Gastrocnemius medialis (tissue), 4 donors: ENCODE results near the gene UBA6. TPM values are rescaled to one million over a fixed set of nuclear protein-coding genes. Genes with fewer than 3 reads are reported as not detected.

Experiments
- ATAC-seq, 2 donors: fragments of 150-250 bp; one replicate each; pipeline ENCODE4 v1.9.1; 2016
- DNase-seq, 2 donors: peaks; one replicate each; pipeline ENCODE4 v3.0.0-alpha.2; 2019
- H3K27ac ChIP-seq, 4 donors: fragments of 200-600 bp; sonication (generic); 1 replicate in 1 of 4; 2 replicates in 3 of 4; pipeline ENCODE4 v1.5.1; 2016 to 2018; ENCODE audit warnings: mild to moderate bottlenecking in 2 of 4, moderate library complexity in 1 of 4
- H3K27me3 ChIP-seq, 3 donors: fragments of 200-600 bp; sonication (generic) in 2 of 3; 1 replicate in 1 of 3; 2 replicates in 2 of 3; pipeline versions ENCODE4 v1.5.1 to v1.6.0; 2016 to 2019; ENCODE audit warnings: mild to moderate bottlenecking in 1 of 3, moderate library complexity in 1 of 3
- H3K36me3 ChIP-seq, 2 donors: fragments of 200-600 bp; sonication (generic) in 1 of 2; one replicate each; pipeline ENCODE4 v1.5.1; 2017 to 2018
- H3K4me1 ChIP-seq, 2 donors: fragments of 200-600 bp; sonication (generic) in 1 of 2; one replicate each; pipeline ENCODE4 v1.5.1; 2016 to 2017; ENCODE audit warnings: mild to moderate bottlenecking in 2 of 2
- H3K4me3 ChIP-seq, 4 donors: fragments of 200-600 bp; sonication (generic) in 3 of 4; 1 replicate in 1 of 4; 2 replicates in 3 of 4; pipeline ENCODE4 v1.5.1; 2016 to 2019; ENCODE audit warnings: mild to moderate bottlenecking in 2 of 4
- H3K9me3 ChIP-seq, 3 donors: fragments of 200-600 bp; sonication (generic) in 2 of 3; 1 replicate in 1 of 3; 2 replicates in 2 of 3; pipeline ENCODE4 v1.5.1; 2016 to 2019
- POLR2A ChIP-seq, 2 donors: fragments of 450-650 bp; IDR thresholded peaks; one replicate each; pipeline ENCODE4 v1.6.1; 2017; ENCODE audit warnings: antibody characterized with exemption in 2 of 2, mild to moderate bottlenecking in 2 of 2, moderate library complexity in 2 of 2
- in situ Hi-C, 4 donors: fragments of 200-750 bp; cut with MboI; loops; one replicate each; pipeline versions ENCODE4 v1.15.0 to v1.8.0; 2017; ENCODE audit warnings: low sequenced_read_pairs in 4 of 4
- intact Hi-C: fragments of 100-400 bp; cut with DNase I; formaldehyde crosslinking; loops from one replicate; pipeline ENCODE4 v1.15.1; 2023; ENCODE audit warnings: low total_unique reads
- total RNA-seq, 4 donors: library from RNA; depleted of rRNA; stranded (reverse); fragments of >200 nt; gene quantifications; one replicate each; pipeline versions ENCODE4 v1.1.0 to v1.2.3, GENCODE V29; 2016
- TF ChIP-seq, protein P1 (sequence below), 5 experiments: fragments of 450-650 bp in 3 of 5; fragments of 200-600 bp in 2 of 5; sonication (generic) in 2 of 5; IDR thresholded peaks in 4 of 5; conservative IDR thresholded peaks in 1 of 5; 1 replicate in 4 of 5; 2 replicates in 1 of 5; pipeline ENCODE4 v1.5.1; 2016 to 2019; ENCODE audit warnings: antibody characterized with exemption in 5 of 5, mild to moderate bottlenecking in 3 of 5, moderate library complexity in 3 of 5

Gene UBA6
- total RNA-seq: 100 to 1,000 TPM in 1 of 4 donors, 10 to 100 TPM in 3; 38.9 to 103 (median 46.3) TPM

- intact Hi-C loops: loop anchor here (2.0 kb wide), 1 partner anchor 156 kb away; the partner anchor contains the start of gene CENPC
- in situ Hi-C loops: no loop called here
- DNase-seq (peak; percentile 90), ATAC-seq (peak; percentile 96 to 97)
- Histone ChIP-seq H3K4me1 (peaks cover 13 to 23% of the 10 kb centered on the region in 2 donors), H3K9me3 (no peaks in the 10 kb centered on the region), H3K4me3 (peak within 1 kb of the TSS; percentile 71 to 97 (median 90)), H3K27me3 (no peaks in the 10 kb centered on the region), H3K27ac (peak within 1 kb of the TSS; percentile 77 to 90 (median 88)), H3K36me3 (no peaks in the 10 kb centered on the region)
- TF ChIP-seq POLR2A (IDR thresholded peaks at IDR 0.05): peak; percentile 25 to 44
- TF ChIP-seq, protein P1, sequence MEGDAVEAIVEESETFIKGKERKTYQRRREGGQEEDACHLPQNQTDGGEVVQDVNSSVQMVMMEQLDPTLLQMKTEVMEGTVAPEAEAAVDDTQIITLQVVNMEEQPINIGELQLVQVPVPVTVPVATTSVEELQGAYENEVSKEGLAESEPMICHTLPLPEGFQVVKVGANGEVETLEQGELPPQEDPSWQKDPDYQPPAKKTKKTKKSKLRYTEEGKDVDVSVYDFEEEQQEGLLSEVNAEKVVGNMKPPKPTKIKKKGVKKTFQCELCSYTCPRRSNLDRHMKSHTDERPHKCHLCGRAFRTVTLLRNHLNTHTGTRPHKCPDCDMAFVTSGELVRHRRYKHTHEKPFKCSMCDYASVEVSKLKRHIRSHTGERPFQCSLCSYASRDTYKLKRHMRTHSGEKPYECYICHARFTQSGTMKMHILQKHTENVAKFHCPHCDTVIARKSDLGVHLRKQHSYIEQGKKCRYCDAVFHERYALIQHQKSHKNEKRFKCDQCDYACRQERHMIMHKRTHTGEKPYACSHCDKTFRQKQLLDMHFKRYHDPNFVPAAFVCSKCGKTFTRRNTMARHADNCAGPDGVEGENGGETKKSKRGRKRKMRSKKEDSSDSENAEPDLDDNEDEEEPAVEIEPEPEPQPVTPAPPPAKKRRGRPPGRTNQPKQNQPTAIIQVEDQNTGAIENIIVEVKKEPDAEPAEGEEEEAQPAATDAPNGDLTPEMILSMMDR (IDR thresholded peaks at IDR 0.05 in 4 of 5, conservative IDR thresholded peaks at IDR 0.05 in 1 of 5): peak in 3 of 5 experiments; percentile 37 to 72 (median 64)
Measured at GRCh38 chr4:67700738-67701516, at the start of gene UBA6. UBA6 (minus strand) TSS chr4:67701155; CDS start chr4:67701119, 36 bp downstream.

DNA sequence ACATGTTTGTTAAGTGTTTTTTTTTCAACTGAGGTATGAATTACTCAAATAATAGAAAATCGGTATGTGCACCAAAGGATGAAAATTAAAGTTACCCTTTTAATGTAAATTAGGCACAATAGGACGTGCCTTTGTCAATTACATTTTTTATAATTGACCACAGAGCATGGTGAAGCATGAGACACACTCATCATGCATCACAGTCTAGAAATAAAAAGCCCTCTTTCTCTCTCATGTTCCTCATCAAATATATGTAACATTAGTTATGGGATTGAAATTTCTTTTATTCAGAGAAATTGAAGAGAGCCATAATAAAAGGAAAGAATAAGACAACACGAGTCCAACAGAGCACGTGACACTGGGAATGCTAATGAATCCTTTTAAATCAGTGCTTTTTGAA is 49.7 kb upstream of the UBA6 start:
- Histone ChIP-seq H3K27me3 (no peaks in the 10 kb centered on the region), H3K9me3 (no peaks in the 10 kb centered on the region), H3K4me1 (no peaks in the 10 kb centered on the region), H3K36me3 (no peaks in the 10 kb centered on the region), H3K4me3 (no peak overlapping the region), H3K27ac (no peak overlapping the region)
- in situ Hi-C loops: no loop called here
- ATAC-seq (no peak), DNase-seq (no peak)
- TF ChIP-seq, protein P1 (IDR thresholded peaks at IDR 0.05 in 4 of 5, conservative IDR thresholded peaks at IDR 0.05 in 1 of 5): no peak
- intact Hi-C loops: no loop called here

DNA sequence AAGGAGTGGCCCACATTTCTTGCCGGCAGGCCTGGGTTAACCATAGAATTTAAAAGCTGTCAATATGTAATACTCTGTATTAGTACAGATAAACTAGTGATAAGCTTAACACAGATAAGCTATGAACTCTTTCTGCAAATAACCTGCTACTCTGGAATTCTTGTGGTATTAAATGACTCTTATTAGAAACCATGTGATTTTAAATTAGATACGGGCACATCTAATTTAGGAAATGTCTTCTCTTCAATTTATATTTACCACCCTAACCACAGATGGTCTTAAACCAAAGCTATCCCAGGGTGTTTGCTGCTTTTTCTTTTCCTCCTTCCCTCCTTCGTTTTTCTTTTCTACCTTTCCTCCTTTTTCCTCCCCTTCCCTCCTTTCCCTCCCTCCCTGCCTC is 48.3 kb upstream of the UBA6 start:
- no peak for DNase-seq
- no peak for ATAC-seq
- no peaks in the 10 kb centered on the region for H3K4me1 ChIP-seq
- no peak for TF ChIP-seq POLR2A (IDR thresholded peaks at IDR 0.05)
- TF ChIP-seq, protein P1 (IDR thresholded peaks at IDR 0.05 in 4 of 5, conservative IDR thresholded peaks at IDR 0.05 in 1 of 5): no peak
- H3K9me3 ChIP-seq: no peaks in the 10 kb centered on the region
- intact Hi-C loops: loop anchor here (5.0 kb wide), 1 partner anchor 428 kb away; no protein-coding TSS in a partner anchor
- in situ Hi-C loops: no loop called here
- no peak overlapping the region for H3K4me3 ChIP-seq
- H3K27ac ChIP-seq: no peak overlapping the region
- H3K27me3 ChIP-seq: no peaks in the 10 kb centered on the region
- H3K36me3 ChIP-seq: no peaks in the 10 kb centered on the region

- no peaks in the 10 kb centered on the region for H3K4me1 ChIP-seq
- no peaks in the 10 kb centered on the region for H3K36me3 ChIP-seq
- in situ Hi-C loops: no loop called here
- H3K27ac ChIP-seq: no peak overlapping the region
- DNase-seq: no peak
- TF ChIP-seq POLR2A (IDR thresholded peaks at IDR 0.05): no peak
- TF ChIP-seq, protein P1 (IDR thresholded peaks at IDR 0.05 in 4 of 5, conservative IDR thresholded peaks at IDR 0.05 in 1 of 5): peak in 4 of 5 experiments; percentile 22 to 65 (median 40)
- H3K27me3 ChIP-seq: no peaks in the 10 kb centered on the region
- intact Hi-C loops: loop anchor here (5.0 kb wide), 1 partner anchor 430 kb away; no protein-coding TSS in a partner anchor
- no peaks in the 10 kb centered on the region for H3K9me3 ChIP-seq
- ATAC-seq: no peak
- H3K4me3 ChIP-seq: no peak overlapping the region
Measured at GRCh38 chr4:67746797-67747495, 46.0 kb upstream of the UBA6 start.
